CD14-positive monocyte (primary cell): ENCODE data around the gene TXNDC11. TPM values are rescaled to one million over a fixed set of nuclear protein-coding genes. Genes with fewer than 3 reads are reported as not detected.

Experiments
- DNase-seq, 3 donors: peaks; one replicate each; pipeline ENCODE4 v3.0.0-alpha.2; 2011 to 2022
- H2AFZ ChIP-seq: 2 replicates; pipeline ENCODE4 v1.6.0; 2012; ENCODE audit warnings: mild to moderate bottlenecking, low read depth, low read length, inconsistent platforms; ENCODE audit not compliant: insufficient read depth, poor library complexity, severe bottlenecking
- H3K27ac ChIP-seq, 2 donors: 1 replicate in 1 of 2; 2 replicates in 1 of 2; pipeline ENCODE4 v1.5.1; 2012 to 2013; ENCODE audit warnings: low read length in 2 of 2, control low read depth in 1 of 2, inconsistent platforms in 1 of 2, low read depth in 1 of 2, mild to moderate bottlenecking in 1 of 2
- H3K27me3 ChIP-seq, 2 donors: one replicate each; pipeline versions ENCODE4 v1.6.0 to v1.6.1; 2011 to 2013; ENCODE audit warnings: low read length in 2 of 2; ENCODE audit not compliant: control insufficient read depth in 2 of 2, insufficient read depth in 2 of 2
- H3K36me3 ChIP-seq, 2 donors: replicated peaks in 1 of 2; 1 replicate in 1 of 2; 2 replicates in 1 of 2; pipeline versions ENCODE4 v1.5.1 to v1.6.1; 2012 to 2013; ENCODE audit warnings: low read length in 2 of 2, control low read depth in 1 of 2, inconsistent platforms in 1 of 2, mild to moderate bottlenecking in 1 of 2; ENCODE audit not compliant: insufficient read depth in 2 of 2, control insufficient read depth in 1 of 2
- H3K4me1 ChIP-seq, 2 donors: 1 replicate in 1 of 2; 2 replicates in 1 of 2; pipeline versions ENCODE4 v1.5.1 to v1.6.1; 2012 to 2013; ENCODE audit warnings: low read length in 2 of 2, control low read depth in 1 of 2, inconsistent platforms in 1 of 2, mild to moderate bottlenecking in 1 of 2, moderate library complexity in 1 of 2; ENCODE audit not compliant: insufficient read depth in 2 of 2, control insufficient read depth in 1 of 2
- H3K4me2 ChIP-seq: replicated peaks from 2 replicates; pipeline ENCODE3; 2012; ENCODE audit warnings: low read length, moderate library complexity, mild to moderate bottlenecking; ENCODE audit not compliant: poor library complexity, severe bottlenecking; ENCODE audit errors: extremely low read depth
- H3K4me3 ChIP-seq, 3 experiments: fragments of 200-600 bp in 1 of 3; sonication (generic) in 1 of 3; replicated peaks in 1 of 3; 1 replicate in 2 of 3; 2 replicates in 1 of 3; pipeline ENCODE4 v1.5.1; 2011 to 2013; ENCODE audit warnings: low read length in 3 of 3, mild to moderate bottlenecking in 3 of 3, control low read depth in 2 of 3, low read depth in 2 of 3, inconsistent platforms in 1 of 3, moderate library complexity in 1 of 3
- H3K79me2 ChIP-seq: 2 replicates; pipeline ENCODE4 v1.6.0; 2012; ENCODE audit warnings: mild to moderate bottlenecking, control low read depth, inconsistent platforms, low read length, moderate library complexity; ENCODE audit not compliant: insufficient read depth
- H3K9ac ChIP-seq: 2 replicates; pipeline ENCODE4 v1.6.0; 2017; ENCODE audit warnings: low read length, mild to moderate bottlenecking; ENCODE audit not compliant: insufficient read depth, poor library complexity, severe bottlenecking
- H3K9me3 ChIP-seq, 2 donors: replicated peaks in 1 of 2; 1 replicate in 1 of 2; 2 replicates in 1 of 2; pipeline versions ENCODE4 v1.5.1 to v1.6.1; 2012 to 2013; ENCODE audit warnings: low read length in 2 of 2, control low read depth in 1 of 2; ENCODE audit not compliant: control insufficient read depth in 1 of 2, insufficient read depth in 1 of 2
- H4K20me1 ChIP-seq: 2 replicates; pipeline ENCODE4 v1.6.0; 2012; ENCODE audit warnings: mild to moderate bottlenecking, low read length, control low read depth, moderate library complexity; ENCODE audit not compliant: insufficient read depth
- H3K27ac Mint-ChIP-seq, 7 donors: one replicate each; pipeline ENCODE4 v1.8.0; 2020; ENCODE audit warnings: mild to moderate bottlenecking in 7 of 7, mixed read lengths in 7 of 7, moderate library complexity in 6 of 7, inconsistent platforms in 2 of 7
- H3K27me3 Mint-ChIP-seq, 3 donors: one replicate each; pipeline ENCODE4 v1.8.0; 2021 to 2022; ENCODE audit warnings: low read depth in 3 of 3, mild to moderate bottlenecking in 3 of 3, mixed read lengths in 3 of 3, moderate library complexity in 3 of 3, inconsistent platforms in 1 of 3
- H3K36me3 Mint-ChIP-seq, 2 donors: one replicate each; pipeline ENCODE4 v1.8.0; 2020; ENCODE audit warnings: mixed read lengths in 2 of 2, inconsistent platforms in 1 of 2, mild to moderate bottlenecking in 1 of 2
- H3K4me1 Mint-ChIP-seq: one replicate; pipeline ENCODE4 v1.8.0; 2020; ENCODE audit warnings: mild to moderate bottlenecking, mixed read lengths
- H3K4me3 Mint-ChIP-seq, 2 donors: one replicate each; pipeline ENCODE4 v1.8.0; 2020; ENCODE audit warnings: mild to moderate bottlenecking in 2 of 2, mixed read lengths in 2 of 2, moderate library complexity in 1 of 2
- H3K9me3 Mint-ChIP-seq, 7 donors: one replicate each; pipeline ENCODE4 v1.8.0; 2020 to 2022; ENCODE audit warnings: mixed read lengths in 7 of 7, mild to moderate bottlenecking in 6 of 7, moderate library complexity in 6 of 7, inconsistent platforms in 2 of 7
- CTCF ChIP-seq: fragments of 200-600 bp; IDR thresholded peaks from one replicate; pipeline ENCODE4 v1.8.0; 2022; ENCODE audit warnings: antibody characterized with exemption, mild to moderate bottlenecking
- WGBS: methylation state at CpG from one replicate; pipeline ENCODE4 v1.1.5; 2013; ENCODE audit warnings: missing lambda C conversion rate; ENCODE audit not compliant: insufficient coverage; 5-methylcytosine and 5-hydroxymethylcytosine counted together
- intact Hi-C, 2 donors: fragments of 100-400 bp; cut with micrococcal nuclease; formaldehyde crosslinking; loops; one replicate each; pipeline versions ENCODE4 v1.15.0 to v1.15.1; 2023
- polyA plus RNA-seq, 3 donors: library from polyadenylated mRNA; depleted of rRNA in 1 of 3; unstranded in 2 of 3; stranded (reverse) in 1 of 3; fragments of 300-500 nt in 2 of 3; fragments of >200 nt in 1 of 3; fragmentation: Illumina TruSeq in 2 of 3; gene quantifications; 1 replicate in 2 of 3; 2 replicates in 1 of 3; pipeline ENCODE4 v1.2.3, GENCODE V29; 2012 to 2021

Gene TXNDC11
- polyA plus RNA-seq, 3 donors = 32.9 to 60.0 (median 40.6) TPM

GRCh38 chr16:11665071-11665491 is 77.6 kb downstream of the TXNDC11 start:
- Mint-ChIP-seq H3K4me3 (no peak overlapping the region), H3K9me3 (peaks cover 0 to 4% (median 0%) of the 10 kb centered on the region in 7 donors), H3K4me1 (peaks cover 24% of the 10 kb centered on the region), H3K27me3 (peaks cover 14 to 22% (median 20%) of the 10 kb centered on the region in 3 donors), H3K36me3 (peaks cover 0 to 1% of the 10 kb centered on the region in 2 donors), H3K27ac (no peak overlapping the region)
- 18% methylated on average over 5 of the region's 11 CpGs for WGBS
- H3K36me3 ChIP-seq = no peaks in the 10 kb centered on the region
- no peak overlapping the region for H3K27ac ChIP-seq
- H3K4me2 ChIP-seq = no peak overlapping the region
- H2AFZ ChIP-seq = no peak overlapping the region
- H3K27me3 ChIP-seq = no peaks in the 10 kb centered on the region
- TF ChIP-seq CTCF = no peak
- H3K4me1 ChIP-seq = peaks cover 10 to 15% of the 10 kb centered on the region in 2 donors
- H3K9ac ChIP-seq = no peak overlapping the region
- DNase-seq = no peak
- peaks cover 13% of the 10 kb centered on the region for H4K20me1 ChIP-seq
- no peaks in the 10 kb centered on the region for H3K9me3 ChIP-seq
- peaks cover 13% of the 10 kb centered on the region for H3K79me2 ChIP-seq
- no peak overlapping the region for H3K4me3 ChIP-seq
- intact Hi-C loops = loop anchor here in 1 of 2 donors (5.0 kb wide), 1 partner anchor 37 kb away; no protein-coding TSS in a partner anchor

- Histone ChIP-seq H3K79me2 (no peaks in the 10 kb centered on the region), H3K27me3 (no peaks in the 10 kb centered on the region), H3K27ac (no peak overlapping the region), H3K4me3 (no peak overlapping the region), H2AFZ (no peak overlapping the region), H4K20me1 (no peaks in the 10 kb centered on the region), H3K9ac (no peak overlapping the region), H3K9me3 (no peaks in the 10 kb centered on the region), H3K36me3 (no peaks in the 10 kb centered on the region), H3K4me2 (no peak overlapping the region), H3K4me1 (peaks cover 1 to 4% of the 10 kb centered on the region in 2 donors)
- H3K9me3 Mint-ChIP-seq = peaks cover 0 to 4% (median 0%) of the 10 kb centered on the region in 7 donors
- H3K4me3 Mint-ChIP-seq = no peak overlapping the region
- no peak for TF ChIP-seq CTCF
- intact Hi-C loops = no loop called here
- peaks cover 14 to 24% (median 23%) of the 10 kb centered on the region in 3 donors for H3K27me3 Mint-ChIP-seq
- H3K36me3 Mint-ChIP-seq = peaks cover 0 to 1% of the 10 kb centered on the region in 2 donors
- no peak overlapping the region for H3K27ac Mint-ChIP-seq
- 100% methylated on average over 3 of the region's 5 CpGs for WGBS
- no peak for DNase-seq
- peaks cover 14% of the 10 kb centered on the region for H3K4me1 Mint-ChIP-seq
Measured at GRCh38 chr16:11662582-11662981, 80.1 kb downstream of the TXNDC11 start.
